Astrocyte (in vitro differentiated cells and primary cell): ENCODE data around the gene NAIF1. TPM values are rescaled to one million over a fixed set of nuclear protein-coding genes. Genes with fewer than 3 reads are reported as not detected.

ENCODE experiments used
- DNase-seq: peaks from one replicate; pipeline ENCODE4 v3.0.0-alpha.2; 2010; ENCODE audit warnings: low read depth
- FAIRE-seq: peaks from 2 replicates; lab custom pipeline; 2011; peaks lifted over from hg19 to GRCh38; lab: Jason Lieb, UNC
- H2AFZ ChIP-seq: 2 replicates; pipeline ENCODE4 v1.6.0; 2012; ENCODE audit warnings: low read depth, low read length, inconsistent platforms
- H3K27ac ChIP-seq: 2 replicates; pipeline ENCODE4 v1.5.1; 2011; ENCODE audit warnings: low read depth, low read length, inconsistent platforms
- H3K27me3 ChIP-seq: 2 replicates; pipeline ENCODE4 v1.6.0; 2011; ENCODE audit warnings: low read length, inconsistent platforms; ENCODE audit not compliant: insufficient read depth
- H3K36me3 ChIP-seq: 2 replicates; pipeline ENCODE4 v1.5.1; 2011; ENCODE audit warnings: low read length, inconsistent platforms; ENCODE audit not compliant: insufficient read depth
- H3K4me1 ChIP-seq: 2 replicates; pipeline ENCODE4 v1.5.1; 2011; ENCODE audit warnings: low read length, inconsistent platforms; ENCODE audit not compliant: insufficient read depth
- H3K4me2 ChIP-seq: 2 replicates; pipeline ENCODE4 v1.6.0; 2012; ENCODE audit warnings: low read length, inconsistent platforms
- H3K4me3 ChIP-seq: 2 replicates; pipeline ENCODE4 v1.5.1; 2011; ENCODE audit warnings: low read depth, mild to moderate bottlenecking, low read length, inconsistent platforms; ENCODE audit not compliant: insufficient read depth
- H3K79me2 ChIP-seq: 2 replicates; pipeline ENCODE4 v1.6.0; 2012; ENCODE audit warnings: mild to moderate bottlenecking, low read length, inconsistent platforms; ENCODE audit not compliant: insufficient read depth
- H3K9ac ChIP-seq: 2 replicates; pipeline ENCODE4 v1.6.0; 2012; ENCODE audit warnings: mild to moderate bottlenecking, low read length, inconsistent platforms
- H3K9me3 ChIP-seq: 2 replicates; pipeline ENCODE4 v1.5.1; 2012; ENCODE audit warnings: low read depth, mild to moderate bottlenecking, low read length, inconsistent platforms; ENCODE audit not compliant: insufficient read depth
- H4K20me1 ChIP-seq: 2 replicates; pipeline ENCODE4 v1.6.0; 2012; ENCODE audit warnings: low read length, inconsistent platforms; ENCODE audit not compliant: insufficient read depth
- H3K27ac Mint-ChIP-seq: one replicate; pipeline ENCODE4 v1.8.0; 2021; ENCODE audit warnings: mild to moderate bottlenecking, mixed read lengths; ENCODE audit not compliant: unreplicated experiment
- H3K27me3 Mint-ChIP-seq: one replicate; pipeline ENCODE4 v1.8.0; 2021; ENCODE audit warnings: low read depth, mixed read lengths; ENCODE audit not compliant: unreplicated experiment
- H3K36me3 Mint-ChIP-seq: one replicate; pipeline ENCODE4 v1.8.0; 2021; ENCODE audit warnings: low read depth, mixed read lengths; ENCODE audit not compliant: unreplicated experiment
- H3K4me1 Mint-ChIP-seq: one replicate; pipeline ENCODE4 v1.8.0; 2021; ENCODE audit warnings: low read depth, mixed read lengths; ENCODE audit not compliant: unreplicated experiment
- H3K4me3 Mint-ChIP-seq: one replicate; pipeline ENCODE4 v1.8.0; 2021; ENCODE audit warnings: mild to moderate bottlenecking, moderate library complexity, mixed read lengths; ENCODE audit not compliant: unreplicated experiment
- H3K9me3 Mint-ChIP-seq: one replicate; pipeline ENCODE4 v1.8.0; 2021; ENCODE audit warnings: mild to moderate bottlenecking, mixed read lengths; ENCODE audit not compliant: unreplicated experiment
- CTCF ChIP-seq: IDR thresholded peaks from 2 replicates; pipeline ENCODE4 v1.5.1; 2011; ENCODE audit warnings: low read depth, mild to moderate bottlenecking, inconsistent platforms, low read length, moderate library complexity; ENCODE audit not compliant: insufficient read depth
- EZH2 ChIP-seq: IDR thresholded peaks from 2 replicates; pipeline ENCODE4 v1.6.1; 2012; ENCODE audit warnings: mild to moderate bottlenecking, low read length, inconsistent platforms; ENCODE audit not compliant: insufficient read depth
- total RNA-seq: library from RNA; stranded (reverse); gene quantifications from 2 replicates; pipeline ENCODE4 v1.2.1, GENCODE V29; 2021

Gene NAIF1
- total RNA-seq, 1 donor from 2014 or later: 10.2 TPM

- no peaks in the 10 kb centered on the region for H3K27me3 Mint-ChIP-seq
- H3K4me1 Mint-ChIP-seq: no peaks in the 10 kb centered on the region
- H3K4me3 Mint-ChIP-seq: no peak overlapping the region
- Histone ChIP-seq H3K27me3 (no peaks in the 10 kb centered on the region), H3K4me3 (no peak overlapping the region), H3K27ac (no peak overlapping the region), H3K4me2 (no peak overlapping the region), H2AFZ (no peak overlapping the region), H4K20me1 (no peaks in the 10 kb centered on the region), H3K9ac (no peak overlapping the region), H3K79me2 (no peaks in the 10 kb centered on the region), H3K36me3 (no peaks in the 10 kb centered on the region), H3K9me3 (no peaks in the 10 kb centered on the region), H3K4me1 (no peaks in the 10 kb centered on the region)
- TF ChIP-seq CTCF (peak; percentile 70), EZH2 (no peak)
- H3K9me3 Mint-ChIP-seq: no peaks in the 10 kb centered on the region
- FAIRE-seq (no peak), DNase-seq (peak; percentile 40)
- H3K27ac Mint-ChIP-seq: no peak overlapping the region
- H3K36me3 Mint-ChIP-seq: no peaks in the 10 kb centered on the region
Measured at GRCh38 chr9:128034821-128035652, 32.1 kb downstream of the NAIF1 start.

- H3K4me1 ChIP-seq: no peaks in the 10 kb centered on the region
- Mint-ChIP-seq H3K36me3 (no peaks in the 10 kb centered on the region), H3K4me1 (no peaks in the 10 kb centered on the region), H3K27me3 (no peaks in the 10 kb centered on the region), H3K4me3 (no peak overlapping the region), H3K27ac (no peak overlapping the region), H3K9me3 (no peaks in the 10 kb centered on the region)
- H3K4me2 ChIP-seq: no peak overlapping the region
- DNase-seq (no peak), FAIRE-seq (no peak)
- no peak overlapping the region for H2AFZ ChIP-seq
- H3K79me2 ChIP-seq: no peaks in the 10 kb centered on the region
- no peaks in the 10 kb centered on the region for H3K9me3 ChIP-seq
- H3K27ac ChIP-seq: no peak overlapping the region
- TF ChIP-seq CTCF: no peak
- TF ChIP-seq EZH2: no peak
- H4K20me1 ChIP-seq: no peaks in the 10 kb centered on the region
- no peak overlapping the region for H3K4me3 ChIP-seq
- H3K27me3 ChIP-seq: no peaks in the 10 kb centered on the region
- H3K9ac ChIP-seq: no peak overlapping the region
- H3K36me3 ChIP-seq: no peaks in the 10 kb centered on the region
Measured at GRCh38 chr9:128033609-128034008, 33.5 kb downstream of the NAIF1 start.

GRCh38 chr9:128027705-128028104 is 39.4 kb downstream of the NAIF1 start:
- Mint-ChIP-seq H3K27me3 (no peaks in the 10 kb centered on the region), H3K9me3 (no peaks in the 10 kb centered on the region)
- no peak for DNase-seq

More at GRCh38 chr9:128027705-128028104, 39.4 kb downstream of the NAIF1 start:
- Histone ChIP-seq H3K79me2 (no peaks in the 10 kb centered on the region), H4K20me1 (no peaks in the 10 kb centered on the region), H3K9ac (no peak overlapping the region), H3K9me3 (no peaks in the 10 kb centered on the region), H3K4me2 (no peak overlapping the region), H2AFZ (no peak overlapping the region), H3K27me3 (no peaks in the 10 kb centered on the region), H3K4me1 (no peaks in the 10 kb centered on the region), H3K36me3 (no peaks in the 10 kb centered on the region), H3K27ac (no peak overlapping the region), H3K4me3 (no peak overlapping the region)
- H3K27ac Mint-ChIP-seq: no peak overlapping the region
- H3K4me3 Mint-ChIP-seq: no peak overlapping the region
- no peak for FAIRE-seq
- no peaks in the 10 kb centered on the region for H3K36me3 Mint-ChIP-seq
- TF ChIP-seq EZH2 (no peak), CTCF (no peak)
- H3K4me1 Mint-ChIP-seq: peaks cover 2% of the 10 kb centered on the region
